ENCODE data around the gene TNS3.
"Not testable (repeated sequence)": the region's sequence is repeated elsewhere in the genome, so short reads cannot be mapped to it uniquely, and the experiment has no call there.

The TNS3 gene

DNA sequence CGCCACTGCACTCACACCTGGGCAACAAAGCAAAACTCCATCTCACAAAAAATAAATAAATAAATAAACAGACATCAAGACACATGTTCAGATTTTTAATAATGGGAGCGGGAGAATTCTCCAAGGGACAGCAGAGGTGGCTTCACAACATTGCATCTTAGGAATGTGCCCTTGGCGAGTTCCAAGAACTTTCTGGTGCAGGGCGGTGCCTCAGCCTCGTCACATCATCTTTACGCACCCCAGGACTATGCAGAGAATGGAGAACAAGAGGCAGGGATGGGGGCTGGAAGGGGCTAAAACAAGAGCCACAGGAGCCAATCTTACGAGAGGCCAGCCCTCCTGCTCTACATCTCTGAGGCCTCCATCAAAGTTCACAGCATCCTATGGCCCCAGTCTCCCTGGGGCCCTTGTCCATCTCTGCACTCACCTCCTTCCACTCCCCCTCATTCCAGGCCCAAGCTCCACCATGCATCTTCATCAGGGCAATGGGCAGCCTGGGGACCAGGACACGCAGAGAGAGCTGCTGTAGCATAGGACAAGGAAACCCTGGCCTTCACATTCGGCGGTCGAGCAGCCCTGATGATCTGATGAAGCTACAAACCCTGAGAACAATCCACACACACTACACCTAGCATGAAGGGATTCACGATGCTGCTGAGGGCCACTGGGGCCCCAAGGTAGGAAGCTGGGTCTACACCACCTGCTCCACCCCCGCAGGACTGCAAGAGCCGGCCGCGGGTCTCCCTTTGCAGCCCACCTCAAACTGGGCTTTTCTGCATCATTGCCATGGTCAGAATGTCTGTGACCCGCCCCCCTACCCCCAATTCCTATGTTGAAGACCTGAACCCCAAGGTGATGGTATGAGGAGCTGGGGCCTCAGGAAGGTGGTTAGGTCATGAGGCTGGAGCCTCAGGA lies 22.3 kb downstream of the TNS3 start:
- no peak for DNase-seq

DNA sequence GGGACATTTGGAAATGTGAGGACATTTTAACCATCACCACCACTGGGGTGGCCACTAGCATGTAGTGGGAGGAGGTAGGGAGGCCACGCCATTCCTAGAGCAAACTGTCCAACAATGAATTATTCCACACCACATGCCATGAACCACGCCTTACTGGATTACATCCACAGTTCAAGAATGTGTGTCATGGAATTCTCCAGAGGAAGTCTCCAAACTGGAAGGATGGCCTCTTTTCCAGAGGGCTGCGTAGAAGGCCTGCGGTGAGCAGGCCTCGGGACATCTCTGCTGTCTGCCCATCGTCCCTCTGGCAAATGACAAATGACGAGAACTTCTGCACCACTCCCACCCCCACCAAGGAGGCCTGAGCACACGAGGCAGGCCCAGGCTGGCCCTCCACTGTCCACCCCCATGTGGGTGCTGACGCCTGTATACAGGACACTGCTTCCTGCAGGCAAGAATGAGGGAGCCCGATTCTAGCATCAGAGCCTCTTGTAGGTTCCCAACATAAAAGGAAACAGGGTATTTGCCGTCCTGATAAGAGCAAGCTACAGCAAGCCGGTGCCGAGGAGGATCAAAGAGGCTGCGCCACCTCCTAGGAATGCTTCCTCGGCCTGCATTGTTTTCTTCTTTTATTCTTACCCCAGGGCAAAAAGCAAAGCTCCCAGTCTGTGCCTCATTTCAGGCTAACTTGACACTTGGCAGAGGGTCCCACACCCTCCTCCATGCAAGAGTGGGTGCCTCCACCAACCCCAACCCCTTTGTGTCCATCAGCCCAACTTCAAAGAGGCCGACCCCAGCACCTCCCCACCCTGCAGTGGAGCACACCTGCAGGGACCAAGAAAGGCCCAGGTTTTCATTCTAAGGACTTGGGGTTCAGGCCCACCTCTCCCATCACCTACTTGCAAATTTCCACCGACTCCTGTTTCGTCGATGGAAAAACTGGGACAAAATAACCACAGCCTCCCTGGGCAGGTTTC lies 23.9 kb downstream of the TNS3 start:
- DNase-seq: no peak

DNA sequence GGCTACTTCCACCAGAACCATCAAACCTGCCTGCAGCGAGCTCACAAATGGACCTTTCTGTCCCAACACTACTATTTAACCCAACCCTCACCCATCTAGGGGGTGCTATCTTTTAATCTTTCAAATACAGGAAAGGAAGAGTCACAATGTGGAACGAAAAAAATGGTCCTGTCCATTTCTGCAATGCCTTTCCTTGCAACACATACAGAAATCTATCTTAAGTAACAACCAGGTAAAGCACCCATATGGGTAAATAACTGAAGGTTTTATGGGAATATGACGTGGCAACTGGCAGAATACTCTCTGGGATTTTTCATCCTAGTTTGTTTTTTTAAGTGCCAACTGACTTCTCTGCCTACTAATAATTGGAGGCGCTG lies 24.6 kb downstream of the TNS3 start:
- DNase-seq: no peak

DNA sequence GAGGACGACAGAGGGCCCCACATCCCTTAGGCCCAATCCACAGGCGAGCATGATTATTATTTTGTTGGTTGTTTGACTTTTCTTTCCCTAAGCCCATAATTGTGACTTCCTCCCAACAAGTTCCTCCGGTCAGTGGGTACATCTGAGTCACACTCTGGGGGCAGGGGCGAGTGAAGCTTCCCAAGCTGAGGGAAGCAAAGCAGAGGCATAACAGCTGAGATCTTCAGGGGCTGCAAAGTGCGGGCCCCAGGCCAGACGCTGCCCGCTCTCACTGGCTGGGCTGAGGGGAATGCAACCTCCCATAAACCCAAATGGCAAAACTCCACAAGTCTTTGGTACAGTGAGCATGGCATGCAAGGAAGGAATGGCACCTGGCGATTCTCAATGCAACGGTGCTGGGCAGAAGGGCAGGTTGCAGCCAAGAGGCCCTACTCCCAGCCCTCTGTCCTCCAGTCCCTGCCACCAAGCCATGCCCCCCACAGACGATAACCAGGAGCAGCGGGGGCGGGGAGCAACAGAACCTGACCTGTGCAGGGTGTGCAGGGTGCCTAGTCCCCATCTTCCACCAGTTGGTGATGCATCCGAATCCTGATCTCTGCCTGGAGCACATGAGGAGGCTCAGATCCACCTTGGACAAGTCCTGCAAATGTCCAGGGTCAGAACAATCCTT lies 25.3 kb downstream of the TNS3 start:
- DNase-seq: no peak

DNA sequence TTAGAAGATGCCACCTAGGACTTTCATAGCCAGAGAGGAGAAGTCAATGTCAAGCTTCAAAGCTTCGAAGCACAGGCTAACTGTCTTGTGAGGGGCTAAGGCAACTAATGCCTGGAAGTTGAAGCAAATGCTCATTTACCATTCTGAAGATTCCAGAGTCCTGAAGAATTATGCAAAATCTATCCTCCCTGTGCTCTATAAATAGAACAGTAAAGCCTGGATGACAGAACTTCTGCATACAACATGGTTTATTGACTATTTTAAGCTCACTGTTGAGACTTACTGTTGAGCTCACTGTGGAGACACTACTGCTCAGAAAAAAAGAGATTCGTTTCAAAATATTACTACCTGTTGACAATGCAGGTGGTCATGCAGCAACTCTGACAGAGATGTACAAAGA lies 28.6 kb downstream of the TNS3 start:
- DNase-seq: no peak

DNA sequence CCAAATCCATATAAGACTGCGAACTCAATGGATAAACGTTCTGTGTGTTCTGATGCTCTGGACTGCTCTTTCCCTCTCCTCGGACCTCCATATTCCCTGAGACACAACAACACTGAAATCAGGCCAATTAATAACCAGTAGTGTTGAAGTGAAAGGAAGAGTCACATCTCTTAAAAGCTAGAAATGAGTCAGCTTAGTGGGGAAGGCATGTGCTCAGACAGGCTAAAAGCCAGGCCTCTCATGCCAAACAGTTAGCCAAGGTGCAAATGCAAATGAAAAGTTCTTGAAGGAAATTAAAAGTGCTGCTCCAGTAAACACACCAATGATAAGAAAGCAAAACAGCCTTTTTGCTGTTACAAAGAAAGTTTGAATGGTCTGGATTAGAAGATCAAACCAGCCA lies 29.3 kb downstream of the TNS3 start:
- no peak for DNase-seq

DNA sequence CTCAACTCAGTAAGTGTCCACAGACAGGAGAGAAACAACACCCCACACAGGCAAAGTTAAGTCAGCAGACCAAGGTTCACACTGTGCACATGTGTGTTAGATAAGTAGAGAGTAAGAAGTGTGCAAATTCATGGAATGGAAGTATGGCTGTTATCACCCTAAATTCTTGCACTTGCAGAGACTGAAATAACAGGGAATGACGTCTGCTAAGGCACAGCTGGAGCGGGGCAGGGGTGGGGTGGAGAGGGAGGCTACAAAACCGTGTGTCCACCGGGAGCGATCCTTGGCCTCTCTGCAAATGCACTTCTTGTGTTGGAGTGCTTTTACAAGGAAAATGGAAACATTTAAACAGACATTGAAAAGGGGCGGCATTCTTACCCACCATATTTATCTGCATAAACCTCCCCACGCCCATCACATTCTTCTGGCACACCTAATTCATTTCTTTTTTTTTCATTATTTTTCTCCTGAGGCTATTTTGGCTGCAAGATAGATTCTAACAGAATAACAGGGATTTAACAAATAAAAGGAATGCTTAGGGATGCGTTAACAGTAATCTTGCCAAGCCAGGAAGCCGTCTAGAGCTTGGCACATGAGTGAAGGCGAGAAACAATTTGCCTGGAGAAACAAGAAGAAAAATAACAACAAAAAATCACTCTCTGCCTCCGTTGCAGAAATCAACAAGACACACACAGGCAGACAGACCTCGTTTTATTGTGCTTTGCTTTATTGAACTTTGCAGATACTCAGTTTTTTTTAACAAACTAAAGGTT lies 30.1 kb downstream of the TNS3 start:
- no peak for DNase-seq

DNA sequence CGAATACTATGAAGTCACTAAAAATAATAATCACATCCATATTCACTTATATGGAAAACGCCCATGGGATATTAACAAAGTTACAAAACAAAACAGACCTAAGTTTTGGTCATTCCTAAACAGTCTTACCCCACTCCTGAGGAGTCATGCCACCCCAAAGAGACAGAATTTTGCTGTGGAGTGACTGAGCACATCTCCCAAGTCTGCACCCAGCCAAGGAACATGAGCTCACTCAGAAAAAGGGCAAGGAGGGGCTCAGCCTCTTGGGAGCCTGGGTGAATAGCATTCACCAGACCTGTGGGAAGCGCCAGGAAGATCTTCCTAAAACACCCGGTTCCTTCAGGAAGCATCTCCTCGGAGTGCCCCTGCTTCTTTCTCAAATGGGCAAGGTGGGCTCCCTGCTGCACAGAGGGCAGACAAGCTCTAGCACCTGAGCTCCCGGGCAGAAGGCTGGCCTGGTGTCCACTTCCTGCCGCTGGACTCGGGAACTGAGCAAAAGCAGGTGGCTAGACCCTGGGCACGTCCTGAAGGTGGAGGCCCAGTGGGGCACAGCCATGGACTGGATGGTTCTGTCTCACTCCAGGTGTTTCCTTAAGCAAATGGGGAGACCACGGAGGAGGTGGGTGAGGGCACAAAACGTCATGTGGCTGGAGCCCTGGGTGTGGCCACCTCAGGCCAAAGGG lies 31.0 kb downstream of the TNS3 start:
- no peak for DNase-seq

DNA sequence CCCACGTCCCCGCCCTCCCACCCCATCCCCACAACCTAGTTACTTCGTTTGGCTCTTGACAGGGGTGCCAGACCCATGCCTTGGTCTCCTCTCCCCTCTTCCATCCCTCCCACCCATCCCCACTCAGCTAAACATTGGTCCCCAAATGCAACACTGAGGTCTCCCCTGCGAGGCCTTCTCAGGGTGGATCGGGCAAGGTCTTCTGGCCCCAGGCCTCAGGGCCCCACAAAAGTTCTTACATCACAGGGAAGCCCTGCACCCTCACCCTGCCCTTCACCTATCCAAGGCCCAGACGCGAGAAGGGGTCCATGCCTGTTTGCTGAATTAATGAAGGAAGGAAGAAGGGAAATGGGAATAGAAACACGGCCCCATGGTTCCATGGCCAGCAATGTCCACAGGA lies 32.0 kb downstream of the TNS3 start:
- no peak for DNase-seq

DNA sequence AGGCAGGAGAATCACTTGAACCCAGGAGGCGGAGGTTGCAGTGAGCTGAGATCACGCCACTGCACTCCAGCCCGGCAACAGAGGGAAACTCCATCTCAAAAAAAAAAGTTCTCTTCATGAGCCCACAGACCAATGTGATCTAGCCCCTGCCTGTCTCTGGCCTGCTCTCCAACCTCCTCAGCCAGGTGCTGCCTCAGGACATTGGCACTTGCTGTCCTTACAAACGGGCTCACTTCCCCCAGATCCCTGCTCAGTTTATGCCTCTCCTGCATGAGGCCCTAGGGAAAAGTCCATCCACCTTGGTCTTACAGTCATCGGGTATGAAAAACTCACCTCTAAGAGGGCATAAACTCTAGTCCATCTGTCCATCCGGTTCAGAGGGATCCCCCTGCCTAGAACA lies 32.5 kb downstream of the TNS3 start:
- DNase-seq: no peak

DNA sequence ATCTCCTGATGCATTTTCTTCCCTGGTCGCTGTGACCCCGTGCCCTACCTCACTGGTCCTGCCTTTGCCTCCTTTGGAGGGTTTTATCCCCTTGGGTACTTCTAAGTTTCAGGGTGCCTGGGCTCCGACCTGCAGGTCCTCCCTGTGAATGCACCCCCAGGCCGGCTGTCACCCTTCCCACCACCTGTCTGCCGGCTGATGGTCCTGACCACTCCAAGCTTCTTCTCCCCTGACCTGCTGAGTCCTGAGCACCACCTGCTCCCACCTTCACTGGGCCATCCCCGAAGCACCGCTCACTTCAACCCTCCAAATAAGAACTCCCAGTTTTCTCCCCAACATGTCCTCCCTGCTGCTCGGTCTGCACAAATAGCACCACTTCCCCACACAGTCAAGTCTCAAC lies 33.4 kb downstream of the TNS3 start:
- no peak for DNase-seq

DNA sequence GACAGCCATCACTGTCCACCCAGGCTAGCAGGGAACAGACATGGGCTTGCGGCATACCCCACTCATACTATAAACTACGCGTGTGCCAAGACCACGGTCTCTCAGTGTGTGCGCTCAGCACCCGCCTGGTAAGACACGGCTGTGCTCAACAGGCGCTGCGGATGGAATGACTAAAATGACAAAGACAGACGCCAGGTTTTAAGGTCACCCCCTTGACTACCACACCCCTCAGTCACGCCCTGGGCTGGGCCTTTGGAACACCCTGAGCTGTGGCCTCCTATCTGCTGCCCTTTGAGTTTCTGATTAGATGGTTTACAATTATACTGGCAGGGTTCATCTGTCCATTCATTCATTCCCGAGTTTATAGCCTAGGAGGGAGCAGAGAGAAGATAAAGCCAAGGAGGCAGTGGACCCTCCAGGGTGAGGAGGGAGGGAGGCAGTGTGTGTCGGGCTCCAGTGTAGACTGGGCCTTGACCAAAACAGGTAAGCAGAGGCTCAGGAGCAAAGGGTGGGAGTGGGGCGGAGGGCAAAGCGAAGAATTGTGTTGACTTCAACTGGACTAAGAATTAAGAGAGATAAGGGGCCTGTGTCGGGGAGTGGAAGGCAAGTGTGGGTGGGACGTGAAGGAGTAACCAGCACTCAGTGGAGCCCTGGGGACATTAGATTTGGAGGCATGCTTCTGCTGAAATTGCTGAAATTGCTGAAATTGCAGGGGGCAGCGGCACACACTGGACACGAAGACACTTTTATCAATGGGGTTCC lies 35.0 kb downstream of the TNS3 start:
- DNase-seq: no peak

DNA sequence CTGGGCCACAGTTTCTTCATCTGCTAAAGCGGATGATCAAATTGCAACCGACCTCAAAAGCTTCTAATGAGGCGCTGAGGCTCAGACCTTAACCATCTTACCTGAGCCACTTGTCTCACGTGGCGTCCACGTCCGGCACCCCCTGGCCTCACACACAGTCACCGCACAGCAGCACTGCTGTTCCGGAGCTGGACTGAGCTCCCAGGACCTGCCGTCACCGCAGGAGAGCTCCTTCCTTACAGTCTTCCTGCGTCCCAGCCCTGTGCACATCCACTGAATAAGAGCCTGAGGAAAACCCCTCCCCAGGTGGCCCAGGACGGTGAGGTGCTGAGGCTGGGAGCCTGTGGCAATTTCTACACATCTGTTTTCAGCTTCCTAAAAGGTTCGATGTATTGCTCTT lies 35.7 kb downstream of the TNS3 start:
- no peak for DNase-seq

DNA sequence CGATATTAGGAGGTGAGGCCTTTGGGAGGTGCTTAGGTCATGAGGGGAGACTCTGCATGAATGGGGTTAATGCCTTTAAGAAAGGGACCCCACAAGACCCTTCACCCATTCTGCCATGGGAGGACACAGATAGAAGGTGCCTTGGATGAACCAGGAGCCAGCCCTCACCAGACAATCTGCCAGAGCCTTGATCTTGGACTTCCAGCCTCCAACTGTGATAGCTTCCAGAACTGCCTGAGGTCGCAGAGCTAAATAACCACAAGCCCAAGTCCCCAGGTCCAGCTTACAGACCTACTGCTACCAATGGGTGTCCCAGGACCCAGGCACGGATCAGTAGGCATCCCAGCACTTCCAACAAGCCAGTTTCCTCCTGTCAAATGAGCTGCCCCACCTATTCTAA lies 37.5 kb downstream of the TNS3 start:
- no peak for DNase-seq

DNA sequence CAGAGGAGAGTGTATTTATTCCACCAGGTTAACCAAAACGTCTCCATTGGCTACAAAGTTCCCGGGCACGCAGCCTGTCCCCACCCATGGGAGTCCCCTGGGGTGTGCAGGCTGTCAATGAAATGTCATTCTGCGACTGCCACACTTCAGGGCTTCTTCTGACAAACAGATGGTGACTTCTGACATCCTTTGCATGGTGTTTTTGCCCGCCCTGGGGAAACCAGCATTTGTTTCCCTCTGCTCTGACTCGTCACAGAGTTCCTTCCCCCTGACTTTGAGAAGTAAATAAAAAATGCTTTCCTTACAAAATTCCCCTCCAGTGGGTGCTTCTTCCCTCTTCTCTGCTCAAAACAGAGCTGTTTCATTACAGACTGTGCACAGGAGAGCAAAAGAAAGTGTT lies 38.2 kb downstream of the TNS3 start:
- DNase-seq: no peak

DNA sequence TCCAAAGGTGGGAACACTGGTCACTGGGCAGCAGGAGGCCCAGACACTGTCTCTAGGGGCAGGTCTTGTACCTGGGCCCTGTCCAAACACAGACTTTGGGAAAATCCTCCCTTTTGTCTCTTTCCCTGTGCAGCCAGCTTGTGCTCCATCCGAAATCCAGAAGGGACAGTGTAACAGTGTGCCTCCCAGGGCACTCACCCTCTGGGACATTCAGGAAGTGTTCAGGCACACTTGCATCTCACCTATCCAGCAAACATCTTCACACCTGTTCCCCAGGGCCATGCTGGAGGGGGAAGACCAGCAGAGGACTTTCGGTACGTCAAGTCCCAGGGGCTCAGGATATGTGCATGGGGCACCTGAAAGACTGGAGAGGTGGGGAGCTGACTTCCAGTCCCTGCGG lies 38.9 kb downstream of the TNS3 start:
- no peak for DNase-seq

DNA sequence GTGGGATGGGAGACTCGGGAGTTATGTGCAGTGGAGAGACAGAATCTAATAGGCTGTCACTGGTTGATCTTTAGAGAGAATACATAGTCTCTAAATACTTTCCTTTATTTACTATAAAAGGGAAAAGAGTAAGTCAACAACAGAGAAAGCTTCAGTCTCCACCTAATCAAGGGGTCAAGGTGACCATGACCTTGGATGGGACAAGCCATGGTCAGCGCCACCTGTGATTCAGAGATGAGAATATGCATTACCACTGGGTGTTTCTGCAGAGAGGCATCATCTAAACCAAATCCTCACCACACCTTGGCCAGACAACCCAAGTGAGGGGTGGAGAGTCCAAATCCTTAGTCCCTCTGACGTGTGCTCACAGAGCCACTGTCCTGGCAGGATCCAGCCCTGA lies 39.9 kb downstream of the TNS3 start:
- DNase-seq: no peak

DNA sequence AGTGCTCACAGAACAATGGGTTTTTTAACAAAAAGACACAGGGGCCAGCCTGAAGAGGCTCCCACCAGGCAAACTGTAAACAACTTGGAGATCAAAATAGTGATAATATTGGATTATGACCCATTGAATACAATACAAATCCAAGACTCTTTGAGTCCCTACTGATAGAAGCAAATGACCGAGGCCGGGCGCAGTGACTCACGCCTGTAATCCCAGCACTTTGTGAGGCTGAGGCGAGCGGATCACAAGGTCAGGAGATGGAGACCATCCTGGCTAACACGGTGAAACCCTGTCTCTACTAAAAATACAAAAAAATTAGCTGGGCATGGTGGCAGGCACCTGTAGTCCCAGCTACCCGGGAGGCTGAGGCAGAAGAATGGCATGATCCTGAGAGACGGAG lies 40.4 kb downstream of the TNS3 start:
- DNase-seq: not testable (repeated sequence)

DNA sequence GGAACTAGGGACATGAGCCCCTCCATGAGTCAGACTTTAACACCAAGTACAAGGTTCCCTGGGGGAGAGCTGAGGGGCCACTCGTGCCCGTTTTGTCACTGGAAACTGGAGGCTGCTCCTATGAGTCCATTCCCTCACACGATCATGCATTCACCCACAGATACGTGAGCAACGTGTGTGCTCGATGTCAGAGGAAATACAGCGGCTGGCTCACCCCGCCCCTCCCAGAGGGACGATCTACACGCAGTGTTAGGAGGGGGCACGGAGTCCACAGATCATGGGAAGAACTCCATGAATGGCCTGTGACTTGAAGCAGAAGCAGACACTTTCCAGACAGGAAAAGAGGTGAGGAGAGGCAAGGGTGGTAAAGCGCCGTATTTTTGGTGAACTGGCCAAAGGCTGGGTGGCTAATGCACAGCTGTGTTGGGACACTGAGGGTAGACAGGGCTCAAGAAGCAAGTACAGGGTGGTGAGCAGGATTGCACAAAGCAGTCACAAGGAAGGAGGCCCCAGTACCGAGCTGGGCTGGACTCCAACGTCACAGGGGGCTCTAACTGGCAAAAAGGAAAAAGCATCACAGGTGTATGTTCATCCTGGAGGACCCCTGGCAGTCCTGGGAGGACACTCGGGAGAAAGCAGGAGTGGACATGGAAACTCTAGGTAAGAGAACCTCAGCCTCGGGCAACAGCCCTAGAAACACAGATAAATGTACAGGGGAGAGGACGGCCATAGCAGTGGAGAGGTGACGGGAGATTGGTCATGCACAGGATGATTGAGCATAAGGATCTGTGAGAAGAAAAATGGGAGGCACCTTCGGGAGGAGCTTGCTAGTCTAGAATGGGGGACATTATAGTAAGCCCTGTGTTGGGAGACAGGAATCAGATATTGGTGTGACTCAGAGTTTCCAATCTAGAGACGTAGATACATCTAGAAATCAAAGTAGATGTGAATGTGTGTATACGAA lies 41.2 kb downstream of the TNS3 start:
- no peak for DNase-seq

DNA sequence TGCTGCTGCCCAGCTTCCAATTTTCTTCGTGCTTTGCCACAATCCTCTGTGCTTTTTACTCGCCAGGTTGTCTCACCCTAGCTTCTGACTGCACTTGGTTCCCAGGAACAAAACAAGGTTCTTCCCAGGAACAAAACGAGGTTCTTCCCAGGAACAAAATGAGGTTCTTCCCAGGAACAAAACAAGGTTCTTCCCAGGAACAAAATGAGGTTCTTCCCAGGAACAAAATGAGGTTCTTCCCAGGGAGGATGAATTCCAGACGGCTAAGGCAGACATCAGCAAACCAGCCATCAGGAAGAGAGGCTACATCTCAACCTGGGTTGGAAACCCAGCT lies 41.9 kb downstream of the TNS3 start:
- no peak for DNase-seq

Measured in T-helper 1 cell (primary cell).